HG03575 (cell line): ENCODE measurements around the gene FIBP.

Source experiments
- ATAC-seq: cut with Tn5 transposase; IDR thresholded peaks from one replicate; pipeline ENCODE4 v1.9.1; 2021; ENCODE audit not compliant: unreplicated experiment, insufficient number of reproducible peaks, low FRiP score; ENCODE audit errors: extremely low read depth

Gene FIBP

DNA sequence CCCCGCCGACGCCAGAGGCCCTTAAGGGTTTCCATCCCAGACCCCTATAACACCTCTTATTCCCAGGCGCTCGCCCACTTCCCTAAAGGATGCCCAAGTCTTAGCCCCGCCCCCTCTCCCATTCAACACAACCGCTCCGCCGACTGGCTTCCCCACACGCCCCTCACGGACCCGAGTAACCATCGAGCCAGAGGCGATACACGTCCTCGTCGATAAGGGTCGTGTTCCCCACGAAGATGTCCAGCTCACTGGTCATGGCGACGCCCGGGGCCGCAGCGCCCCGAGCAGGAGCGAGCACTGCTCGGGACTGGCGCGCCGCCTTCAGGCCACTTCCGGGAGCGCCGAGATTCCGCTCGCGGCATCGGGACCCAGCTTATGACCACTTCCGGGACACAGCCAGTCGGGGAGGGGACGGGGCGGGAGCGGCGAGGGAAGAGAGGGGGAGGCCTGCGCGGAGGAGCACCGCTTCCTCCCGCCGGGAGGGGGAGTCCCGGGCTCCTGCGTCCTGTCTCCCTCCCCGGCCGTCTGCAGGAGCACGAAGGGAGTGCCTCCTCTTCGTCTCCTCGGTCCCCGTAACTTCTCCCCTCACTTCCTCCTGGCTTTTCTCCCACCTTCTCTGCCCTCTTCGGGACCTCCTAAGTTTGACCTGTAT is at the start of gene FIBP:
TSS of gene FIBP (minus strand) at position 309 of the 652 bp plus-strand sequence. CDS start at position 256, 53 bp downstream.
- no peak for ATAC-seq

DNA sequence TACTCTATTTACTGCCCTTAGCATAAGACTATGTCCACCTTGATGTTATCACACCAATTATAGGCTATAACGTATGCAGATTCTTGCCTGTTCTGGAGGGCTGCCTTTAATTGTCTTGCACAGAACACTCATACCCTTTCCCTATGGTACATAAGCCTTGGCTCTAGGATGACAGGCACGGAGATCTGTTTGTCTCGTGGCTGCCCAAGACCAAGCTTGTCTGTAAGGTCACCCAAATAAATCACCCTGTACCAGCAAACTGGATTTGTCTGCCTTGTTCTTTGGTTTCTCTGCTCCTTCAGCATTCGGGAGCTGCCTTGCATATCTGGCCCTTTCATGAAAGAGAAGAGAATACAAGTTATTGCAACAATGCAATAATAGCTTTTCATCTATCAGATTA is 49.5 kb upstream of the FIBP start:
- no peak for ATAC-seq

DNA sequence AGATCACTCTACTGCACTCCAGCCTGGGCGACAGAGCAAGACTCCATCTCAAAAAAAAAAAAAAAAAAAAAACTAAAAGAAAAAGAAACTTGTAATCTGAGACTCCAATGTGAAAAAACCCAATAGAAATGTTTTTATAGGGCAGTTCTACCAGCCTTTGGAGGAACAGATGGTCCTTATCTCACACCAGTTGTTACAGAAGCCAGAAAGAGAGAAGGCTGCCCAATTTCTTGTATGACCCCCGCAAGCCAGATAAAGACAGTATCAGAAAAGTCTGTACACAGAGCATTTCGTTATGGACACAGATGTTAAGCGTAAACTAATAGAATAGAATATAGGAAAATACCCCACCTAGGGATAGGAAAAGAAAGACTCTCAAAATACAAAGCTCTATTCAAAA is 45.7 kb upstream of the FIBP start:
- ATAC-seq, result no peak

DNA sequence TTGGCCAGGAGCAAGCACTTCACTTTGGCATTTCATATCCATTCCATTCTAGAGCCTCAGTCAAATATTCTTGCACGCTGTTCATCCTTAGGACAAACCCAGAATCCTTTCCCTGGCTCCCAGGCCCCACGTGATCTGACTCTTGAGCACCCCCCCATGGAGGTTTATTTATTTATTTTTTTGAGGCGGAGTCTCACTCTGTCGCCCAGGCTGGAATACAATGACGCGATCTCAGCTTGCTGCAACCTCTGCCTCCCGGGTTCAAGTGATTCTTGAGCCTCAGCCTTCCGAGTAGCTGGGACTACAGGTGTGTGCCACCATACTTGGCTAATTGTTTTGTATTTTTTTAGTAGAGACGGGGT is 44.3 kb upstream of the FIBP start:
- no peak for ATAC-seq

DNA sequence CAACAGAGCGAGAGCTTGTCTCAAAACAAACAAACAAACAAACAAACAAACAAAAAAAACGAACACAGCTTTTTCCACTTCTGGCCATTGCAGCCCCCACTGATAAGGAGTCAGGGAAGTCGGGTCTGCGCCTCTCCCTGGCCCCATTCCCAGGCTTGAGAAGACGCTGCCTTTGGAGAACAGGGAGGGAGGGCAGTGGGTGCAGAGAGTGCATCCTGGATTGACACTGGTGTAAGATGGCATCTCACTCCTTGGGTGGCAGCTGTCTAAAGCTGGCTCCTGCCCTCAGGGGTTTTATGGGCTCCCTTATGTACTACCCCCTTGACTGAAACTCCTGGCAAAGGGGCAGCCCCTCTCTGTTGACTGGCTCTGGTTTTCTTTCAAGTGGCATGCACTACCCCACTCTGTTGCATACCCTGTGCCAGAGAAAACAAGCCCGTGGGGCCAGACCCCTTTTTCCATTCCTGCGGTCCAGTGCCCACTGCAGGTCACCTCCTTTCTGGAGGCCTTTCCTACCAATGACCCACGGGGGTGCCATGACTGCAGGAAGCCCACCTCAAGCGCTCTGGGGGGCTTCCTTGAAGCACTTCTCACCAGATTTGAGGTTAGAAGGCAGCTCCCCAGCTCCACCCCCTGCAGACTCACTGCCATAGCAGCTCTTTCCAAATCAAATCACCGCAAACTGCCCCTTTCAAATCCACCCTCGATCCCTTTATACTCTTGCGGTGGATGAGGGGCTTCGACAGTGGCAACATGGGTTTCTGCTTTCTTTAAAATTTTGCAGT is 43.7 kb upstream of the FIBP start:
- no peak for ATAC-seq

DNA sequence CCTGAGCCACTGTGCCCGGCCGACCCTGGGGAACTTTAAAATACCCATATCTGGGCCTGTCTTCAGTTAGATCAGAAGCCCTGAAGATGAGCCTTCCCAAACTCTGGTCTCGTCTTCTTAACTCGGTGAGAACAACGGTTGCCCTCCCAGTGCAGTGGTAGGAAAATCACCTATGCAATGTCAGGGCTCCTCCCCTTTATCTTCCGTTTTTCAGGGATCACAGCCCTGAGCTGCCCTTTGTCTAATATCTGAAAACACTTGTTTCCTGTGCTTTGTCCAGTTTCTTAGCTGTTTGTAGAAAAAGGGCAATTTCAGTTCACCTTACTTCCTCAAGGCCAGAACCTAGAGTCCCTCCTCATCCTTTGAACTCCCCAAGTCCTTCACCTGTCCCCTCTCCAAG is 40.4 kb upstream of the FIBP start:
- no peak for ATAC-seq

DNA sequence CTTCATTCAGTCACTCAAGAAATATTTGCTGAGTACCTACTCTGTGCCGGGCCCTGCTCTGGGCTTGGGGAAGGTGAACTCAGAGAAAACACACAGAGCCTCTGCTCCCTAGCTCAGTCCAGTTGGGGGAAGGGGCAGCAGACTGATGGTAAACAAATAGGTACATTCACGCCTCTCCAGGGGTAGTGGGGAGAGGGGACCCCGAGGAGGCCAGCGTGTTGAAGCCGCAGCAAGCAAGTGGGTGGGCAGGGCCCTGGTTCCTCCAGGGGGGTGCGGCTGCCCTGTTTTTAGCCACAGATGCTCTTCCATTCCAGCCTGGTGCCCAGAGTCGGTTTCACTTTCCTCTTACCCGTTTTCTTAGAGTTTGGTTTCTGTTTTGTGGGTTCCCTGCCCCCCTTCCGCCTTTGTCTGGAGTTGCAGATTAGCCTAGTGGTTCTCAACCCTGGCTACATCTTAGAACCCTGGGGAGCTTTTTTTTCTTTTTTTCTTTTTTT is 39.7 kb upstream of the FIBP start:
- ATAC-seq, result no peak

DNA sequence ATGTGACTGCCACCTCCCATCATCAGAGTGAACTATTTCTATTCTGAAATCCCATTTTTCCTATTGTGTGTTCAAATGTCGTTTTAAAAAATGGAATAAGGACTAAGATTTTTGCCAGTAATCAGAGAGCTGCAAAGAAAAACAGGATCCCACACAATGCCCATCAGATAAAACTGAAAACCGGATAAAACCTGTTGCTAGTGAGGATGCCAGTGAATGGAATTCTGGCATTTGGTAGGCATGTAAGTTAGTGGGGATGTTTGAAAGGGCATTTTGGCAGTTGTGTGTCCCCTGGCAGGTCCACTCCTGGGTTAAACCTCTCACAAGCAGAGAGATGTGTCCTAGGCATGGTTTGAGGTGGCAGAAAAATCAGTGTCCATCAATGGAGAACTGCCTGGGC is 37.1 kb upstream of the FIBP start:
- no peak for ATAC-seq

DNA sequence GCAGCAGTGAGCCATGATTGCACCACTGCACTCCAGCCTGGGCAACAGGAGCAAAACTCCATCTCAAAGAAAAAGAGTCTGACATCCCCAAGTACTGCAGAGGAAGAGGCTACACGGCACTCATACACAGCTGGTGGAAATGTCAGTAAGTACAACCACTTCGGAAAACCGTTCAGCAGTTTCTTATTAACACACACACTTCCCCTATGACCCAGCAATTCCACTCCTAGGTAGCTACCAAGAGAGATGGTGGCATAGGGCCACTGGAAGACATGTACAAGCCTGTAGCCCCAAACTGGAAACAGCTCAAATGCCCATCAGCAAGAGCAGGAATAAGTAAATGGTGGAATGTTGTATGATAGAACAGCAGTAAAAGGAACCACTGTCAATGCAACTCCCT is 34.3 kb upstream of the FIBP start:
- ATAC-seq, result no peak

DNA sequence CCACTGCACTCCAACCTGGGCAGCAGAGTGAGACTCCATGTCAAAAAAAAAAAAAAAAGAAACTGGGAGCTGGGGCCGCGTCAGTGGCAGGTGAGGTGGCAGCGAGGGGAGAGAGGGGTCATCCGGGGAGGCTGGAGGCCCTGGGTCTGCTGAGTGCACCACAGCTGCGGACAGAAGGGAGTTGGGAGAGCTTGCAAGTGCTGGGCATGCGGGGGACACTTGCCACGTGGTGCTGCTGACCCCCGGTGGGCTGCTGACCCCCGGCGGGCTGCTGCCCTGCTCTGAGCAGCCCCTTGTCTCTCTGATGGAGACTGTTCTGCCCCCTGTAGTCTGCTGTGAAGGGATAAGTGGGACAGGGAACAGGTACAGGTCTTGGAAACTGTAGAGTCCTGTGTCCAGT is 33.6 kb upstream of the FIBP start:
- no peak for ATAC-seq

DNA sequence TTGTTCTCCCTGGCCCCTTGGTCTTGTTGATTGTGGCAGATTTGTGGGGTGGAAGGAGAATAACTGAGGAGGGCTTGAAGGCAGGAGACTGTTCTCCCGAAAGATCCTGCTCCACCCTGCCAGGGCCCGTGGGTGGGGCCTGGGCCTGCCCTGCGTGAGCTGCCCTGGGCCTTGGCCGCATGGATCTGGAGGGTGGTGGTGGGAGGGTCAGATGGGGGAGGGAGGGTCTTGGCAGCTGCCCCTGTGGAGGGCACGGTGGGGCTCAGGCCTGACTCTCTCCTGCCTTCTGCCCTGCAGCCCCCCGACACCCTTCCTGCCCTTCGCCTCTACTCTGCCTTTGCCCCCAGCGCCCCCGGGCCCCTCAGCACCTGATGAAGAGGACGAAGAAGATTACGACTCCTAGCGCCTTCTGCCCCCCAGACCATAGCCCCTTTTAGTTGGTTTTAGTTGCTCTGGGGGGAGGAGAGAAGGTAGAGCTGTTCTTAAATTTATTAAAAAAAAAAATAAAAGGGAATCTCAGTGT is 32.8 kb upstream of the FIBP start:
- ATAC-seq, result no peak

DNA sequence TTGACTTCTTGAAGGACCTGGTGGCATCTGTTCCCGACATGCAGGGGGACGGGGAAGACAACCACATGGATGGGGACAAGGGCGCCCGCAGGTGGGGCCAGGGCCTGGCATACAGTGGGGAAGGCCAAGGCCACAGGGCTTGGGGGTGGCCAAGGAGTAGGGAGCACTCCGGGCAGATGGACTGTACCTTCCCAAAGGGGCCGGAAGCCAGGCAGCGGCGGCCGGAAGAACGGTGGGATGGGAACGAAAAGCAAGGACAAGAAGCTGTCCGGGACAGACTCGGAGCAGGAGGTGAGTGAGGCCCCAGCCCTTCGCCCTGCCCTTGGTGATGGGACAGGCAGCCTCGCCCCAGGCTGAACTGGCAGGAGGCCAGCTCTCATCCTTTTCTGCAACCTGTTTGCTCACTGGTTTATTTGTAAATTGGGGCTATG is 32.1 kb upstream of the FIBP start:
- ATAC-seq, result no peak

DNA sequence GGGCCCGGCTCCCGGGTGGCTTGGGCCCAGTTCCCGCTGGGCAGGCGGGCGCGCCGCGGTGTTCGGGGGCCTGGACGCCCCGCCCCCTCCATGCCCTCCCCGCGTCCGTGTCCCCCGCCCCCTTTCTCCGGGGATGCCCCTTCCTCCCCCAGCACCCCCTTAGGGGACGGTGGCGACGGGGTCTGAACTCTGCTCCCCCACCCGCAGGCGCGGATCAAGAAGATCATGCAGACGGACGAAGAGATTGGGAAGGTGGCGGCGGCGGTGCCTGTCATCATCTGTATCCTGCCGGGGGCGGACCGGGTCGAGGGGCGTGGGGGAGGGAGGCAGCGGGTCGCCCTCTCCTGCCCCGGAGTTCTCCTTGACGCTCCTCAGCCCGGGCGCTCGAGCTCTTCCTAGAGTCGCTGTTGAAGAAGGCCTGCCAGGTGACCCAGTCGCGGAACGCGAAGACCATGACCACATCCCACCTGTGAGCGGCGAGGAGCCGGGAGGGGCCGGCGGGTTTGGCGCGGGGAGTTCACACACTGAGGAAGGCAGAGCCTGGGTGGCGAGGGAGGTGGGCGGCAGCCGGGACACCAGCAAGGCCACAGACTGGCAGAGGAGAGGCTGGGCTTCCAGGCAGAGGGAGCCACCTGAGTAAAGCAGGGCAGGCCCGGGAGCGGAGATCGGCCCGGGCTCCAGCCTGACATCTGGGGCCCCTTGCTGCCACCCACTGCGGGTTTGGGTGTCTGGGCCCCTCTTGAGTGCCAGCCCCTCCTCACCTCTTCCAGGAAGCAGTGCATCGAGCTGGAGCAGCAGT is 31.5 kb upstream of the FIBP start:
- no peak for ATAC-seq

DNA sequence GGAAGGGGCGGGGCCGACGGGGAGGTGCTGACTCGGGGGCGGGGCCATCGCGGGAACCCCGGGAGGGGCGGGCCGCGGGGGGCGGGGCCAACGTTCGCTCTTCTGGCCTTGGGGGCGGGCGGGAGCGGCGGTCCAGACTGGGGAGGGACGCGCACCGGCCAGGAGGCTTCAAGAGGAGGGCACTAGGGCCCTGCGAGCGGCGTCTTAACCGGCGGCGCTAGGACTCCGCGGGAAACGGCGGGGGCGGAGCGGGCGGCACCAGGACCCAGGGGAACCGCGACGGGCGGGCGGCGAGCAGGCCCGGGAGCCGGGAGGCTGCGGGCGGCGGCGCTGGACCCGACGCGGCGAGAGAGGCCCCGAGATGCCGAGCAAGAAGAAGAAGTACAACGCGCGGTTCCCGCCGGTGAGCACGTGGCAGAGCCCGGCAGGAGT is 30.9 kb upstream of the FIBP start, which contains the start of gene DRAP1:
TSS of gene DRAP1 (plus strand) at position 286 of the 432 bp plus-strand sequence. CDS start at position 362, 76 bp downstream.
- ATAC-seq, result no peak

DNA sequence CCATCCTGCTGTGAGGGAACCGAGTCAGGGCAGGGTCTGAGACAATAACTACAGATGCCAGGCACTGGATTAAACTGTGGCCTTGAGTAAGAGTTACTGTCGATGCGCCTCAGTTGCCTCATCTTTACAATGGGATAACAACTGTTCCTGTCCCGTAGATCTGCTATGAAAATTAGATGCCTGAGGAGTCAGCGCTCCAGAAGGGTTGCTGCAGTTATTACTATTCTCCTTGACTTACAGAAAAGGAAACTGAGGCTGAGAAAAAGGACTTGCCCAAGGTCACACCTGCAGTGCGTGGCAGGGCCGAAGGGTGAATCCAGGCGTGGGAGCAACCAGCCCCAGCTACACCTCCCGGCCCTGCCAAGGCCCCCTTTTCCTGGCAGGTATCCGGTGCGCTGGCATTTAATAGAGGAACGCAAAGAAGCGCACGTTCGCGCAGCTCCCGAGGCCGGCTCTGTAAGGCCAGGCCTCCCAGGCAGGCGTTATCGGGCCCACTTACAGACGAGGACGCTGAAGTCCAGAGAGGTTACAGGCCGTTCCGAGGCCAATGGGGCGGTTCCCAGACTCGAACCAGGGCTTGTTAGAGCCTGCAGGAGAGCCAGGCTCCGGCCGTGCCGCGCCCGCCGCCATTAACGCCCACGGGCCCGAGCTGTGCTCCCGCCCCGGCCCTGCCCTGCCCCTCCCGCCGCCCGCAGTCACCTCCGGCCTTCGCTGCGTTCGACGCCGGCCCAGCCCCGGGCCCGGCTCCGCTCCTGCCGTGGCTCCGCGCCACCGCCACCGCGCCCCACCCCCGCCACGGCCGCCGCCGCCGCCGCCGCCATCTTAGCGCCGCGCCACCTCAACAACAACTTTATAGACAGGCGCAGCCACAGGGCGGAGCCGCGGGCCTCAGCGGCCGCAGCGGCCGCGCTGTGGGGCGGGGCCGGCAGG is 30.2 kb upstream of the FIBP start, which contains the start of gene C11orf68:
TSS of gene C11orf68 (minus strand) at position 852 of the 930 bp plus-strand sequence. CDS start at position 821, 31 bp downstream.
- no peak for ATAC-seq

DNA sequence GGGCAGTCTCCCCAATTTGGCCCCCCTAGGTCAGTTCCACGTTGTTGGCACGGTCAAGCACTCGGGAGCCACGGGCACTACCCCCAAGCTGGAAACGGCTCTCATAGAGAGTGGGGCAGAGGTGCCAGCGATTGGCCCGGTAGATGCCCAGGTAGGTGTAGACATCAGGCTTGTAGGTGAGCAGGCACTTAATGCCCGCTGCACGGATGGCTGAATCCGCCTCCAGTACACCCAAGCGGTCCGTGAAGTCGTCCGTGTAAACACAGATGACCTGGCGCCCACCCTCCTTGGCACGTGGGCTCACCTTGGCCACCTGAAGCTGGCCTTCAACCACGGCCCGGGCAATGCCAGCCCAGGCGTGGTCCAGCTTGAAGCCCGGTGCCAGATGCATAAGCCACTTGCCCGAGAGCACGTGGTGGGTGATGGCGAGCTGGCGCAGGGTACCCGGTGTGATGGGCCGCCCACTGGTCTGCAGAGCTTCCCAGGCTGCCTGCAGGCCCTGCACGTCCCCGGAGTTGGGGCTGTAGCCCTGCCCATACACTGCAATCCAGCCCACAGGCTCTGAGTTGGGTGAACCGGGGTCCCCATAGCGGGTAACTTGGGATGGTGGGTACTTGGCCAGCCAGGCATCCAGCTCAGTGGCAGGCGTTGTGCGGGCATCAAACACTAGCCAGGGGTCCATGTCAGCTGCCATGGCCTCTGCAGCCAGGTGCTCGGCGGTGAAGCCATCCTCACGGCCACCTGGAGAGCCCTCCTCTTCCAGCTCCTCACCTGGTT is 29.4 kb upstream of the FIBP start:
- ATAC-seq, result no peak

DNA sequence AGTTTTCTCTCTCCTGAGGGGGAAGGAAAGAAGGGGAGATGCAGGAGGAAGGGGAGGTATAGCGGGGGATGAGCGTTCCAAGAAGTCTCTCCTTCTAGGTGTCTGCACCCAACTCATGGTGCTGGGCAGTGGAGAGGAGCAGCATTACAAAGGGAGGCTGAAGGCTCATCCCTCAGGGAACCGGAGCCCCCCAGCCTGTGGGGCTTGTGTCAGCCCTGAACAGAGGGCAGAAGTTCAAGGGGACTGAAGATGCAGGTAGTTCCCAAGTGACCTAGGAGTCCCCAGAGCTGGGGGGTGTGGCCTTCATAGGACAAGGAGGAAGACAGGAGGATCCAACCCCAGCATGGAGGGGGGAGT is 28.8 kb upstream of the FIBP start:
- ATAC-seq, result no peak

DNA sequence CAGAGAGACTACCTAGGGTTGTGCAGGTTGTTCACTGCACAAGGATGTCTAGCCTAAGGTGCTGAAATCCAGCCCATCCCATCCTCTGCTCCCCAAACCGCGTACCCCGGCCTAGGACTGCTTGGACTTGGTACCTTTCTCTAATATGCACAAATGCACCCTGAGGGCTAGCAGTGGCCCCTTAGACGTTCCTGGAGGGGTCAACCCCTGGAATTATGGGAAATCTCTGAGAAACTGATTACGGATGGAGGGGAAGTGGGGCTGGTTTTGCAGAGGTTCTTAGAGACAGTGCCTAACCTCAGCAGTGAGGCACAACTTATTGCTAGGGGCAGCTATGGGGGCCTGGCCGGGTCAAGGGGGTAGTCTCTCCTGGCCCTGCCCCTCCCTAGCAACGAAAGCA is 28.1 kb upstream of the FIBP start:
- no peak for ATAC-seq
